Astrocyte of the hippocampus (primary cell): ENCODE data around the gene CCDC141.

Source experiments
- DNase-seq: peaks from one replicate; pipeline ENCODE4 v3.0.0; 2011; ENCODE audit warnings: low read depth, low spot score

CCDC141 gene

DNA sequence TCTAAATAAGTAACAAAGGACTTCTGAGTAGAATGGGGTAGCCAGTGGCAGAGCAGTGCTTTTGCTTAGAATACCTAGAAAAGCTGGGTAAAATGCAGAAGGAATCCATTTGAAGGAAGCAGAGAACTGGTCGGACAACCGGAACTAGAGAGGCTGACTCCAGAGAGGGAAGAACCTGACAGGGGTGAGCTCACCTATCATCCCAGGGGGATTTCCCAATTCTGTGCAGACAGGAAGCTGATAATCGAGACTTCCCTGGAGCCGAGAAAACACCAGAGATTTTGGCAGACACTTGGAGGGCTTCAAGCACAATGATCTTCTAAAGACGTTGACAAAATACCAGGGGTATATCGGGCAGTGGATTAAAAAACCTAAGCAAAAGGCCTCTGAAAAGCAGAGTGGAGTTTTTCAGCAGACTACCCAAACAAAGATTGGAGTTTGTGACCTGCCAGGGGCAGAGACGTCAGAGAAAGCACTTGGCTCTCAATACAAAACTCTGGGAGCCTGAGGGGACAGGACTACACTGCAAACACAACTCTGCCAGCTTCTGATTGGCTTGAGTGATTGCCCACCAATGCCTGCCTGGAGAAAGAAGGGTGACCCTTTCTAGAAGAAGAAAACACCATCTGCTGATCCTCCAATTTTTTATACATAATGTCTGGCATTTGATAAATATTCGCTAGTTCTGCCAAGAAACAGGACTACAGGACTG lies 175.3 kb downstream of the CCDC141 start:
- DNase-seq, result no peak

DNA sequence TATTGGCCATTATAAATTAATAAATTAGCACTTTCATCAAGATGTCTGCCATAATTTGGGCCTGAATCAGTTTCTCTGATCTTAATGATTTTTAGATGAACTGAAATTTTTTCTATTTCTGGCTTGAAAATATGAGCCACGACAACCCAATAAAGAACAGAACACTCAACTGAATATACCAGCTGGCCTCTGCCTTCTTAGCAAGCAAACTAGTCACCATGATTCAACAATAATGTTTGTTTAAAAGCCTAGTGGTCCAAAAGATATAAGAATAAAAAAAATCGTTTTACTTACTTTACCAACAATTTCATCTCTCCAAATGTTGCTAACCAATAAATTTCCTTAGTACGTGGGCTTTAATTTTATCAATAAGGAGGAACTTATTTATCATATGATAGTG lies 176.0 kb downstream of the CCDC141 start:
- DNase-seq, result no peak

DNA sequence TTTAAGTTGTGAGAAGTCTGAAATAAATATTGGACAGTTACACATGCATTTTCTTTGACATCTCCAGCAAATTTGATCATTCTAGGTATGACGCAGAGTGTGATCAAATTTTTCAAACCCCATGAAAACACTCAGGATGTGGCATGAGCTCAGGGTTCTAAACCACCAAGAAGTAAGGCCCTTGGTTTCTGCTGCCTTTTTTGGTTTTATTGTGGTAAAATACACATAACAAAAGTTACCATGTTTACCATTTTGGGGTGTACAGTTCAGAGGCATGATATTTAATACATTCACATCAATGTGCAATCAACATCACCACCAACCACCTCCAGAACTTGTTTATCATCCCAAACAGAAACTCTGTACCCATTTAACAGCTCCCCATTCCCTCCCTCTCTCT lies 178.4 kb downstream of the CCDC141 start:
- no peak for DNase-seq

DNA sequence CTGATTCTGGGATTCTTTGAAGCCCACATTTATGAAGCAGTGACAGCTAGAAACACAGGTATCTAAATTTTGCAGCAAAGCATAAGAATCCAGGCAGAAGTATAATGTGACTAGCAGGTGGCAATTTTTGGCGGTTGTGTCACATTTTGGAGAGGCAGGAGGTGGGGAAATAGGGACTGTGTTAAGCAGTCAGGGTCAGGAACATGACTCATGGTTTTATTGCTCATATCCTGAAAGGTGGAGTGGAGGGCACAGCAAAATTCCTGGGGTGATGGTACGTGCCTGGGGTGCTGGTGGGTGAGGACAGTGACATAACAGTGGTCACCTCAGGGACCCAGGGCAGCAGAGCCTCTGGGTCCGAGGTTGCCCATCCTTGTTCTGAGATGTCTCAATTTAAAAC lies 179.2 kb downstream of the CCDC141 start:
- peak; percentile 10 for DNase-seq

DNA sequence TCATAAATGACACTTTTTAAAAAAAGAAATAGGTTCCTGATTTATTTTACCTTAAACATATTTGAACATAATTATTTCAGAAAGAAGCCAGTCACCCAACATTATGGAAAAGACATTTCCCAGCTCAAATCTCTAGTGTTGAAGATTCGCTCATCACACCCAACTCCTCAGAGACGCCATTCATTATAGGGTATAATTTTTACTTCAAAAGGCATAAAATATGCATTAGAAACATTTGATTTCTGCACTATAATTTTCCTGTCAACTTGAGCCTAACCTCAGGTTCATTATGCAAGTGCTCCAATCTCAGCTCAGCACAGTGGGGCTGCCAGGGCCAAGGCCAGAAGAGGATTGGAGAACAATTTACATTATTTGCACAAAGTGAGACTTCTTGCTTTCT lies 183.9 kb downstream of the CCDC141 start:
- DNase-seq, result no peak

DNA sequence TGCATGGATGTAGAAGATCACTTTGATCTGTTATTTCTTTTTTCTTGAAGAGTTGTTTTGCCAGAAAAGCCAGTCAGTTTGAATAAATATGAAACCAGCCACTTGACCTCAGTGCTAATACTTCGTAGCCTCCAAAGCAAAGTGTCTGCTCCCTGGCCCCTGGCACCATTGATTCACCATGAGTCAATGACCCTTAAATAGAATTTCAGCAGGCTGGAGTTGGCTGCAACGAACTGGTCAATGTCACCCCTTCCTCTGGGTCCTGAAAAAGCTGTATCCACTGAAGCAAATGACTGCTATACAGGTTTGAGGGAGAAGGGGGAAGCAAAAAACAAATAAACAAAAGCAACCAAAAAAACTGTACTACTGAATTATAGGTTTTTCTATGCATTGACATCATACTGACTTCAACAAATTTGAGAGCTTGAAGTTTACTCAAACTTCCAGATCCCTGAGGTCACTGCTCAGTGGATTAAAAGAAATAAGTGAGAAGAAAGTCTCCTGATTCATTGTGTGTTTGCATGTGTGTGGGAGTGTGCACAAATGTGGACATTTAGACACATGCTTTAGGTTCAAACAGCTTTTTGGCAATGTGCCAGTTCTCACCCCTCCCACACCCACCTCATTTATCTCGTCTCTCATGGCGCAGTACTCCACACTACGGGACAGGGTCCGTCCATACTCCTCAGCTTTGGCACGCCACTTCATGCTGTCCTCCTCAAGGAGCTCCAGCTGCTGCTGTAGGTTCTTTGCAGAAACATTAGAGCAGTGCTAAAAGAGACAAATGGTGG lies 184.6 kb downstream of the CCDC141 start:
- DNase-seq, result no peak

DNA sequence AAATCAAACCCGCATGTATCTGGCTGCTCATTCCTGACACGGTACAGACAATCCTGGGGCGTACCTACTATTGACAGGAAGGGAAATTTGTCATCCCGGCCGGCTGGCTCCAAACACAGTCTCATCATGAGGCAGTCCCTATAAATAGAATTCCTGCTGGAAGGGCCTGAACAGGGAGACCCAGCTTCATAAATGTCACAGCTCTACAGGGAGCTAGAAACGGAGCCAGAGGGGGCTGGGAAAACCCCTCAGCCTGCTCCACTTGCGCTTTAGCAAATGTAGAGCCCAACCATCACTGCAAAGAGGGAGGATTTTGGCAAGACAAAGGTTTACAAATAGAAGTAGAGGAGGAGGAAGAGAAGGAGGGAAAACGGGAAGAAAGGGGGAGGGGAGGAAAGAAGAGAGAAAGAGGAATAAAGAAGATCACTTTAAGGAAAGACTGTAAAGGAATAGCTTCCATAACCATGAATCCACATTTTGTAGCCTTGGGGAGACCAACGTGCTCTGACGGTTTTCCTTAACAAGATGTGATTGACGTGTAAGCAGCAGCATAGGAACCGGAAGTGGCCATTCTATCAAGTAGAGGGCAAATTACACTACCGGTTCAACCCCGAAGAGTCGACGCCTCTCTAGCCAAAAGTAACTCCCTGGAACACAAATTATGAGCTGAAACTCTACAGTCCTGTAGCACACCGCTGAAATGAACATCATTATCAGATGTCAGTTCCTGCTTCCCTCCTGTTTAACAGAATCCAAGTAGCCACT lies 185.9 kb downstream of the CCDC141 start:
- DNase-seq, result no peak

DNA sequence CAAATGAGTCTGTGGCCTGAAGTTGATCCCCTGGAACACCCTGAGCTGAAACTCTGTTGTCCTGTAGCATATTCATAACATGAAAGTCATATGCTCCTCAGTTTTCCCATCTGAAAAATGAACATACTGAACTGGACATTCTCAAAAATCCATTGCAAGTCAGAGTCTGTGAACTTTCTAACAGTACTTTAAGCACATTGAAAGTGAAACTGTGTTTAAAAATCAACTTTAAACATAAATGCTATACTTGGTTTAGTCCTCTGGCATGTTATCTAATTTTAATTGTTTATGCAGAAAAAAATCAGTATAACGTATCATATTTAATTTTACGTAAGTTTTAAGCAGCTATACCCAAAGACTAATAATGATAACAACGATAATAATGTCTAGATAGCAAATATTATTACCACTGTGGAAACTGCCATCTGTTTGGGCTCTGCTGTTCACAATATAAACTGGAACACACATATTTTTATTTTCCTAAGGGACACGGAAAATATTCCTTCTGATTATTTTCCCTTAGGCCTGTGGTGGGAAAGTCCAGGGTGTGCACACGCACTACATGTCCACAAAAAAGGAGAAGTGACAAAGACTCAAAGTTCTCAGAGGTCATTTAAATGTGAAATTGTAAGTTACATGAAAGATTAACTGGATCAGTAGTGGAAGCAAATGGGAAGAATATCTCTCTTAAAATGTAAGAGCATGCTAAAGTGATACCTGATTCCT lies 186.6 kb downstream of the CCDC141 start:
- no peak for DNase-seq

DNA sequence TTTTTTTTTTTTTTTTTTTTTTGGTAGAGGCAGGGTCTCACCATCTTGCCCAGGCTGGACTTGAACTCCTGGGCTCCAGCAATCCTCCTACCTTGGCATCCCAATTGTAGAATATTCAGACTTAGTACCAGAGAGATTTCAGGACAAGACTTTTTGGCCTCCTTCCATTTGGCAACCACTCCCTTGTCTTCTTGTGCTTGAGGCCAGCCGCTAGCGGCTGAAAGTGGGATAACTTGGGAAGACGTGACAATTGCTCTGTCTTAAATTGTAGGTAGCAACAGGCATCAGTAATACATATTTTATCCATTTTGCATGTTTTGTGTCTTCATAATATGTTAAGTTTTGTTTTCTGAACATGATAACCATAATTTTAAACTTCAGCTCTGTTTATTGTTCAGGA lies 189.4 kb downstream of the CCDC141 start:
- no peak for DNase-seq

DNA sequence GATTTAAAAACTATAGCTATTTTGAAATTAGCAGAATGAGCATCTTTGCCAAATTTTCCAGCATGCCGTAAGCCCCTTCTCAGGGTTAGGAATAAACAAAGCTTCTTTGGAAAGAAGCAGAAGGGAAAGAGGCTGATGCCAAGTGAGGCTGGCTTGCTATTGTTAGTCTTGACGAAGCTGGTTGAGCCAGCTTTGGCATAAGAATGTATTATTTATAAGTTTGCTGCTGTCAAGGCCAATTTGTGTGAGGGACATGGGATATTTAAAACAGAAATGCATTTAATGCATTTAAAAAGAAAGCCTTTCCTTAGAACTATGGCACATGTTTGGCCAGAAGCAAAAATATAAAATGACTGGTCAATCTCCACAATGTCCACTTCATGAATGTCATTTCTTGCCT lies 190.2 kb downstream of the CCDC141 start:
- peak; percentile 30 for DNase-seq

DNA sequence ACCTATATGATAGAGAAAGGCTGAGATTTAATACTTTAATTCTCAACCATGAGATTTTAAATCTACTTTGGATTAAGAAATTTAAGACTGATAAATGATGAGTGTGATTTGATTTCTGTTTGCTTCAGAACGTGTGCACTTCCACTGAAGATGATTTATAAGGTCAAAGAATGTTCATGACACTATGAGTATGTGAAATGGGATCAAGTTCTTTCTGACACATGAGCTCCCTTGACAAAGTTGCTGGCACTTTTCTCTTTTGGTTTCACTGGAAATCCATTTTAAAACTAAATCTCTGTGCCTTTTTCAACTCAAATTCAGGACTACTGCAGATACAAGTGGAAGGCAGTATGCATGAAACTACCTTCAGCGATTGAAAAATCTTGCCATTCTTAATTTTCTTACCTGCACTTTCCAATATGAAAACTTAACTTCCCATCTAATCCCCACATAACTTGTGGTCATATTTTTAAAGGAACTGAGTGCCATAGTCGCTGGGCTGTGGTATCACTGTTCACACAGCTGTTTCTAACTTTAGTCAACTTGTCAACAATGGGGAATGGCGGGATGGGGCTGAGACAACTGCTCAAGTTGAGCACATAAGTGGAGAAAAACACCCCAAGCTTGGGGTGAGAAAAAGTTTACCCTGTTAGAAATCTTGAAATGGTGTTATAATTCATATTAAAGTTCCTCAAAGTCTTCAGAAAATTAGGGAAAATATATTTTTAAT lies 190.9 kb downstream of the CCDC141 start:
- no peak for DNase-seq

DNA sequence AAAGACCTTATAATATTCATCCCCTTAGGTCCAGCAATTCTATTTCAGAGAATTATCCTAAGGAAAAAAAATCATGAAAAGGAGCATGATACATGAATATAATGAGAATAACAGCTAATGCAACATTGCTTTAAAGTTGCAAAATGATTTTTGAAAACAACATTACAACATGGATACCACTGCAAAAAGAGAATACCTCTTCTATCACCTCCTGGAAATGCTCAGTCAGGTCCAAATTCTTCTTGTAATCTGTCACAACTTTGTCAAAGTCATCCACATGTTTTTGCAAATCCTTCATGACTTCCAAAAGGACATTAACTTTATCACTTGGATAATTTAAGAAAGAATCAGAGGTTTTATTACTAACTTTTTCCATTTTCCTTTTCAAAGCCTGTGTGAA lies 194.8 kb downstream of the CCDC141 start:
- no peak for DNase-seq

DNA sequence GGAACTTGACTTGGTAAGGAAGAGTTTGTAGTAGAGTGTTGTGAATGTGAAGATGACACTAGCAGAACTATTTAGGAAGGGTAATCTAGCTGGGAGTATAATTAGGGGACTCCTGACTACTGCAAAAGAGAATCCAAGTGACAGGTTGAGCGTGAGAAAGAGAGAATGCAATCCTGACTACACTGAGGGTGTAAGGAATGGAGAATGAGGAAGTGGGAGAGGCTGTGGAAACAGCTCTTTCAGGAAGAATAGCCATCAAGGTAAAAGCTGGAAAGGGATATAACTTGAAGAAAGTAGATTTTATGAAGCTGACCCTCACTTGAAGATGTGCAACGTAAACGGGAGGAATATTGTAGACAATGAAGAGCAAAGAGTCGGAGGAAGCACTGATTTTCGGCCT lies 201.6 kb downstream of the CCDC141 start:
- no peak for DNase-seq

DNA sequence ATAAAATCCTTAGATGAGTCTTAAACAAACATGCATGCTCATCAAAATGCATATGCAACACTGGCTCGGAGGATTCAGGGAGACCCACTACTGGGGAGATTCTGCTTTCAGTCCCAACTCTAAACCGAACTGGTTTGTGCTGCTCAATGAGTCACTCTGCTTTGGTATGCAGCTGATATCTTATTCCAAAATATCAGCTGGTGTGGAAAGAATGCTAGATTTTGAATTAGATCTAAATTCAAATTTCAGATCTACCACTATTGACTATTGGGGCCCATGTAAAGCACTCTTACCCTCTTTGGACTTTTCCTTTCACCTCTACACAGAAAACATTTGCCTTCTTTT lies 203.5 kb downstream of the CCDC141 start:
- no peak for DNase-seq

DNA sequence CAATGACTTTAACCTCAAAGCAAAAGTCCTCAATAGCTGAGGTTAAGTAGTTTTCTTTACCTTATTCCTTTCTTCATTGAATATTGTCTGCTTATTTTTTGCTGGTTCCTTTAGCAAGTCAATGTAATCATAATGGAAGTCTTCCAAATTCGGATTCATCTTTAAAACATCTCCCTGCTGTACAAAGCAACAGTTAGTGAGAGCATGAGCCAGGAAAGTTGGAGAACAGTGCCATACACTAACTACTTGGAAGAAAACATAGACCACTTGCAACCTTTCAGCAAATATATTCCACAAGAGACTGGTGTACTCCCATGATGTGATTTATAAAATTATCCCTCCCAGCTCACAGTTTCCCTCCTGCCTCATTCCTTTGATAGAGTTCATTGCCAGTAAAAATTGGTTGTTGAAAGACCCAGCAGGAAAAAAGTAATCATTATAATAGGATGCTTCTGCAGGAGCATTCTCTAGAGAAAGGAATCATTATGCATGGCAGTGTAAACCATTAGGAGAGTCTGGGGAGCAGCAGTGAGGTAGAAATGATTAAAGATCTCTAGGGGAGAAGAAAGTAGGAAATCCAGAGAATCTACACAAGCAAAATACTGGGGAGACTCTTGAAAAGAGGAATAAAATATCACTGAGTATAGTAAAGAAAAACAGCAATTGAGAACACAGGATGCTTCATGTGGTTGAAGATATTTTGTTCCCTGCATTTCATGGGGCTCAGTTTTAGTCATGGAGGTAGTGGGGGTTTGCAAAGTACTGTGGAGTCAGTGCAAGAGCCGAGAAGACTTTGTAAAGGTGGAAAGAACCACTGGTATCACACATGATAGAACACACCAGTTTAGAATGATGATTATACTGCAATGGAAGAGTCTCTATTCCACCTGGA lies 204.1 kb downstream of the CCDC141 start:
- DNase-seq, result peak; percentile 54

DNA sequence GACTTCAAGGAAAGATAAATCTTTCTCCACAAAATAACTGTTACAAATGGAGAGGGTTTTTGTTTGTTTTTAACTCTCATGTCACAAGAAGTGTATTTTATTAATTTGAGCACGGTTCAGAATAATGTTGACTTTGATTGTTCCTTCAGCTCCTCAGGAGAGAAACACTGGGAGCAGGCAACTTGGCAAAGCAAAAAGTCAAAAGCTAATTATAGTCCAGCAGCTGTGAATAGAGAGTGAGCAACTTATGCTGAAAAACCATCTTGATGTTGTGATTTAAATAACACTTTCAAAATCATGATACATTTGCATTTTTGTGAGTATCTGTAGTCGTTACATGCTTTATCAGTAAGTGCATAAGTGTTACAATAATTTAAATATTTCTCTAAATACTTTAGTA lies 205.2 kb downstream of the CCDC141 start:
- no peak for DNase-seq

DNA sequence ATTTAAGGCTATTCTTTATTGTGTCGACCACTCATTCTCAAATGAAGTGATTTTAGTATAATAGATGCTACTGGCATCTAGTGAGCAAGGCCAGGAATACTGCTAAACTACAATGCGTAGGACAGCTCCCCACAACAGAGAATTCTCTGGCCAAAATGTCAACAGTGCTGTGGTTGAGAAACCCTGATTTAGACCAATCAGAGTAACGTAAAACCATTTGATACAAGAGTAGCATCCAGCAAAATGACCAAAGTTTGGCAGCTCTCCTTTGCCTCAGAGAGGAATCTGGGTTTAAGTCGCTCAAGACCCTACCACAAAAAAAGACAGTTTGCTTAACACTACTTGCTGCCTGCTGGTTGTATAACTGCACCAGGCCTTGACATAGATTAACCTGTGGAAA lies 205.7 kb downstream of the CCDC141 start:
- DNase-seq, result peak; percentile 72

DNA sequence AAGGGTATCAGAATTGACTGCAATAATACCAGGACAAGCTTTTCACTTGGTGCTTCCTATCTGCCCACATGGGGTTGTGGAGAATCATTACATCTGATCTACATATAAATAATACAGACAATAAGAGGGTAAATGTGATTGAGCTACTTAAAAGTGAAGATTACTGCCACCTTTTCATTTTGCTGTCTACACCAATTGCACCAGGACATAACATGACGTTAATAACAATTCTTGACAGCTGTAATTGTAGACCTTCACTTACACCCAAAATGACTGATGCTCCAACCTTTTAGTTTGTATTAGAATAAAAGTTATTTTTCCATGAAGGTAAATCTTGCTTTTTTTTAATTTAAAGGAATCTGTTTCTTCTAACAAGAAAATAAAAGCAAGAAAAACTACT lies 206.2 kb downstream of the CCDC141 start:
- no peak for DNase-seq

DNA sequence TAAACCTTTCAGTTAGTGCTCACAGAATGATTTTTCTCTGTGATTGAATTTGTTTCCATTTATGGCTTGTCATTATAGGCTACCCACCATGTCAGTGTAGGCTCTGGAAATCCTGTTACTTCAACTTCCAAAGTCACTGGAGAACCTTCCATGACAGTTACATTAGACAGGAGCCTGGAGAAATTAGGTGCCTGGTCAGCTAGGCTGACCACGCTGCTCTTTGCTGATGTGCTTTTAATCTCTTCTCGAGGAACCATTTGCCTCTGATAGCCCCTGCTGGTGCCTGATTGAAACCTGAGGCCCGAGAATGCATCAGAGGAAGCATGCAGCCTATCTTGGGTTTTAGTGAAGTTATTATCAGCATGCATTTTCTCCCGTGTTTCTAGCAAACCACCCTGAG lies 213.1 kb downstream of the CCDC141 start:
- no peak for DNase-seq

DNA sequence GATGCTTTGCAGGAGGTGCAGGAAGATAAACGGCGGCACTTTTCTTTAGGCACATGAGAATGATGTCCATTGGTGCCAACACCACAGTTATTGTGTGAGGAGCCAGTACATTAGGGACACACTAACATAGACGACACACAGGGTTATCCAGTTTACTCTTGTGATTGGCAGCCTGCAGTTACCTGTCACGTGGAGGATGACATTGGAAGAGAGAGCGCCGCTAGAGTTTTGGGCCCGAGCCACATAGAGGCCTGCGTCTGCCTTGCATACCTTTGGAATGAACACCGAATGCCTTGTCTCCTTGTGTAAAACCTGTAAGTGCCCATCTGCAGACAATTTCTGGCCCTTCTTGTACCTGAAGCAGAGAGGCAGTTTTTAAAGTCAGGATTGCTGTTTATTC lies 215.9 kb downstream of the CCDC141 start:
- DNase-seq, result no peak
